A673 (cell line): ENCODE measurements around the gene NR1D1. TPM values are rescaled to one million over a fixed set of nuclear protein-coding genes. Genes with fewer than 3 reads are reported as not detected.

Experiments
- BruUV-seq: library from RNA; stranded (reverse); fragments of 400-500 nt; replicated peaks from 2 replicates; lab custom pipeline; 2021; lab: Mats Ljungman, UMichigan
- CTCF ChIA-PET: fragments of 300-600 bp; sonication (Branson Sonifier 250); formaldehyde crosslinking; loops from one replicate; lab custom pipeline; 2022; ENCODE audit warnings: antibody characterized with exemption; lab: Charles Lee
- POLR2A ChIA-PET: fragments of 300-600 bp; sonication (Branson Sonifier 250); formaldehyde crosslinking; loops from one replicate; lab custom pipeline; 2022; ENCODE audit warnings: antibody characterized with exemption; ENCODE audit not compliant: low non-redundant PET; lab: Charles Lee
- DNase-seq: peaks from one replicate; pipeline ENCODE4 v3.0.0-alpha.2; 2015; ENCODE audit warnings: low spot score
- H3K27ac ChIP-seq: fragments of 200-600 bp; sonication (generic); 2 replicates; pipeline ENCODE4 v1.5.1; 2016; ENCODE audit warnings: mixed run types, low read depth, mild to moderate bottlenecking, mixed read lengths, antibody characterized with exemption, low read length; ENCODE audit not compliant: poor library complexity, severe bottlenecking
- H3K27me3 ChIP-seq: fragments of 200-600 bp; sonication (generic); replicated peaks from 2 replicates; pipeline ENCODE4 v1.6.1; 2017; ENCODE audit warnings: mixed run types, low read depth, mild to moderate bottlenecking, mixed read lengths, antibody characterized with exemption, low read length; ENCODE audit not compliant: insufficient read depth, poor library complexity
- H3K36me3 ChIP-seq: fragments of 200-600 bp; sonication (generic); 2 replicates; pipeline ENCODE4 v1.6.1; 2016; ENCODE audit warnings: mixed run types, mild to moderate bottlenecking, mixed read lengths, antibody characterized with exemption, low read length; ENCODE audit not compliant: insufficient read depth, poor library complexity, severe bottlenecking
- H3K4me1 ChIP-seq: fragments of 200-600 bp; sonication (generic); 2 replicates; pipeline ENCODE4 v1.6.1; 2017; ENCODE audit warnings: mixed run types, mild to moderate bottlenecking, mixed read lengths, antibody characterized with exemption, low read length; ENCODE audit not compliant: insufficient read depth, poor library complexity, severe bottlenecking
- H3K4me3 ChIP-seq: fragments of 200-600 bp; sonication (generic); 2 replicates; pipeline ENCODE4 v1.5.1; 2016; ENCODE audit warnings: low read depth, mixed run types, mild to moderate bottlenecking, mixed read lengths, low read length; ENCODE audit not compliant: poor library complexity, severe bottlenecking
- H3K9me3 ChIP-seq: fragments of 200-600 bp; sonication (generic); 2 replicates; pipeline ENCODE4 v1.6.1; 2016; ENCODE audit warnings: mixed run types, low read depth, mild to moderate bottlenecking, mixed read lengths, antibody characterized with exemption, low read length; ENCODE audit not compliant: poor library complexity, severe bottlenecking
- CTCF ChIP-seq: fragments of 300-800, 200-600 bp; sonication (generic); conservative IDR thresholded peaks from 2 replicates; pipeline ENCODE4 v1.5.1; 2017; ENCODE audit warnings: low read depth, mild to moderate bottlenecking, antibody characterized with exemption, low read length, moderate library complexity, mixed read lengths
- EZH2 ChIP-seq: fragments of 200-600 bp; sonication (generic); IDR thresholded peaks from 2 replicates; pipeline ENCODE4 v1.6.1; 2017; ENCODE audit warnings: borderline replicate concordance, low read depth, mild to moderate bottlenecking, mixed read lengths, antibody characterized with exemption, low read length; ENCODE audit not compliant: poor library complexity, severe bottlenecking
- intact Hi-C: fragments of 100-400 bp; cut with micrococcal nuclease; formaldehyde crosslinking; loops from one replicate; pipeline ENCODE4 v1.10.0; 2022; ENCODE audit not compliant: unreplicated experiment
- total RNA-seq: library from RNA; stranded (reverse); gene quantifications from 2 replicates; pipeline ENCODE4 v1.2.3, GENCODE V29; 2021

Gene NR1D1
- total RNA-seq, 1 experiment from 2014 or later, result 2.6 TPM

- H3K27me3 ChIP-seq, result no peaks in the 10 kb centered on the region
- H3K4me1 ChIP-seq, result no peaks in the 10 kb centered on the region
- H3K9me3 ChIP-seq, result no peaks in the 10 kb centered on the region
- TF ChIP-seq CTCF (no peak), EZH2 (no peak)
- DNase-seq, result no peak
- intact Hi-C loops, result loop anchor here (10.0 kb wide), 1 partner anchor 50 kb away; no protein-coding TSS in a partner anchor
- H3K4me3 ChIP-seq, result no peak overlapping the region
- ChIA-PET POLR2A (no interaction called here), CTCF (no interaction called here)
- no peak overlapping the region for H3K27ac ChIP-seq
- H3K36me3 ChIP-seq, result peaks cover 4% of the 10 kb centered on the region
- no TSS peak for BruUV-seq
These were observed 15.9 kb downstream of the NR1D1 start for GRCh38 chr17:40084477-40084876.

DNA sequence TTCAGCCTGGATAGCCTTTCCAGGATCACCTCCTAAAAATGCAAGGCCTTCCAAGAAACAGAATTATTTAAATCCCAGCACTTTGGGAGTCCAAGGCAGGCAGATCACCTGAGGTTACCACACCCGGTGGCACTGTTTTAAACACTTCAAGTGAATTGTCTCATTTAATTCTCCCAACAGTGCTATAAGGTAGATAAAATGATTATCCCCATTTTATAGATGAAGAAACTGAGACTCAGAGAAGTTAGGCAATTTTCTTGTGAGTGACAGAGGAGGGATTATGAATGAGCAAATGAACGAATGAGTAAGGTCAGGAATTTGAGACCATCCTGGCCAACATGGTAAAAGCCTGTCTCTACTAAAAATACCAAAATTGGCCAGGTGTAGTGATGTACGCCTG lies 20.8 kb downstream of the NR1D1 start:
- H3K27me3 ChIP-seq, result no peaks in the 10 kb centered on the region
- DNase-seq, result no peak
- BruUV-seq, result no TSS peak
- TF ChIP-seq CTCF, result no peak
- no peak for TF ChIP-seq EZH2
- H3K27ac ChIP-seq, result no peak overlapping the region
- H3K9me3 ChIP-seq, result no peaks in the 10 kb centered on the region
- H3K4me1 ChIP-seq, result peaks cover 6% of the 10 kb centered on the region
- CTCF ChIA-PET, result no interaction called here
- intact Hi-C loops, result no loop called here
- no peak overlapping the region for H3K4me3 ChIP-seq
- no peaks in the 10 kb centered on the region for H3K36me3 ChIP-seq
- POLR2A ChIA-PET, result no interaction called here

DNA sequence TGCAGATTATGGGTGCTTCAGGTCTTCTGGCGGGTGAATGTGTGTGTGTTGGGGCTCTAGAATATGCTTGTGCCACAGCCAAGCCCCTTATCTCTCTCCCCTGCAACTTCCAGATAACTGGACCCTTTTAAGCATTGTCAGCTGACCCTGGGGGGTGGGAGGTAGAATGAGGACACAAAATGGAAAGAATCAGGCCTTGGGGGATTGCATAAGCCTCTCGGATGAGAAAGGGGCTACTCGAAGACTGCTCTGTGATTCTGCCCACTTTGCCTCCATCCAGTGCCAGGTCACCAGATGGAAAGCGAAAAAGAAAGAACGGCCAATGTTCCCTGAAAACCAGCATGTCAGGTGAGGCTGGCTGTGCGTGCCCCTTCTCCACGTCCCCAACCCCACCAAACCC lies 23.8 kb downstream of the NR1D1 start:
- Histone ChIP-seq H3K36me3 (no peaks in the 10 kb centered on the region), H3K27me3 (no peaks in the 10 kb centered on the region), H3K4me3 (no peak overlapping the region), H3K27ac (no peak overlapping the region), H3K4me1 (peaks cover 17% of the 10 kb centered on the region), H3K9me3 (no peaks in the 10 kb centered on the region)
- ChIA-PET POLR2A (no interaction called here), CTCF (interaction anchor here (1.1 to 1.9 kb wide), 2 partner anchors 10 to 37 kb away, joined by 3 to 6 read pairs; no protein-coding TSS in a partner anchor)
- BruUV-seq, result no TSS peak
- no peak for DNase-seq
- intact Hi-C loops, result no loop called here
- no peak for TF ChIP-seq EZH2
- no peak for TF ChIP-seq CTCF
